Amniotic stem cell (primary cell): ENCODE data around the gene FLYWCH2.
"Not testable (repeated sequence)": the region's sequence is repeated elsewhere in the genome, so short reads cannot be mapped to it uniquely, and the experiment has no call there.

Experiments
- DNase-seq: peaks from one replicate; lab custom pipeline; 2025; lab: John Stamatoyannopoulos, UW

FLYWCH2 gene

GRCh38 chr16:2938206-2938605, 55.2 kb downstream of the FLYWCH2 start:
- no peak for DNase-seq

DNA sequence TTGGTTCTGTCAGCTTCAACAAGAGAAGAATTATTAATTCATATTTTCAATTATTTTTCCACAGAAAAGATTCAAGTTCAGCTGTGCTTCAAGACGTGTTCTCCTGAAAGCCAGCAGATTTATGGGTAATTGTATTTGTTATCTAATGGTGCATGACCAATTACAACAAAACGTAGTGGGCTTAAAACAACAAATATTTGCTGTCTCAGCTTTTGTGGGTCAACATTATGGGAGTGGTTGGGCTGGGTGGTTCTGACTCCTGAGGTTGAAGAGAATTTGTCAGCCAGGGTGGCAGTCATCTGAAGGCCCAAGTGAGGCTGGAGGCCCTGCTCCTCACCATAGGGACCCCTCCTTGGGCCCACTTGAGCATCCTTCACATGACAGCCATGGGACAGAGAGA, 57.0 kb downstream of the FLYWCH2 start:
- no peak for DNase-seq

DNA sequence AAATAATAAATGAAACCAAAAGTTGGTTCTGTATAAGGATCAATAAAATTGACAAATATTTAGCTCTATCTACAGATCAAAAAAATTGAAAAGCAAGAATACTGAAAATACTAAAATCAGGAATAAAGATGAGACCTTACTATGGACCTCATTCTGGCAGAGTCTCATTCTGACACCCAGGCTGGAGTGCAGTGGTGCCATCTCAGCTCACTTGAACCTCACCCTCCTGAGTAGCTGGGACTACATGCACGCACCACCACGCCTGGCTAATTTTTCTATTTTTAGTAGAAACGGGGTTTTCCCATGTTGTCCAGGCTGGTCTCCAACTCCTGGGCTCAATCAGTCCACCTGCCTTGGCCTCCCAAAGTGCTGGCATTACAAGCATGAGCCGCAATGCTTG, 59.0 kb downstream of the FLYWCH2 start:
- DNase-seq = no peak

GRCh38 chr16:2943716-2944115, 60.7 kb downstream of the FLYWCH2 start:
- not testable (repeated sequence) for DNase-seq

DNA sequence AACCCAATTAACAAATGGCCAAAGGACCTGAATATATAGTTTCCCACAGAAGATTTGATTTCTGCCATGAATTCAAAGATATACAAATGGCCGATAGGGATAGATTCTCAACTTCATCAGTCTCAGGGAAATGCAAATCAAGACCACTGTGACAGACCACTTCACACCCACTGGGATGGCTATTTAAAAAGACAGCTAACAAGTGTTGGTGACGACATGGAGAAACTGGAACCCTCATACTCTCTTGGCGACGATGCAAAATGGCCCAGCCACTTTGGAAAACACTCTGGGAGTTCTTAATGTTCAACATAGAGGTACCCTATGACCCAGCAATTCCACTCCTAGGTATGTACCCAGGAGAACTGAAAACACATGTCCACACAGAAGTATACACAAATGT, 63.6 kb downstream of the FLYWCH2 start:
- no peak for DNase-seq
